A549 (cell line): ENCODE measurements around the gene ALDH3A2. TPM values are rescaled to one million over a fixed set of nuclear protein-coding genes. Genes with fewer than 3 reads are reported as not detected.

Experiments used
- ATAC-seq, 2 experiments: fragments of 200-7000 bp in 1 of 2; fragments of >200 bp in 1 of 2; cut with Nextera tagmentation in 1 of 2; cut with Tn5 transposase in 1 of 2; 3 replicates each; pipeline versions ENCODE4 v1.8.0 to v1.9.1; 2018 to 2020; ENCODE audit warnings: mild to moderate bottlenecking in 1 of 2, moderate library complexity in 1 of 2
- CTCF ChIA-PET: fragments of 300-600 bp; sonication (Branson Sonifier 250); formaldehyde crosslinking; extraction: SDS; loops from one replicate; lab custom pipeline; 2021; ENCODE audit warnings: antibody characterized with exemption, inconsistent platforms; lab: Yijun Ruan, JAX
- POLR2A ChIA-PET: fragments of 350-600 bp; formaldehyde crosslinking; extraction: SDS; loops from one replicate; lab custom pipeline; 2021; ENCODE audit warnings: antibody characterized with exemption, inconsistent platforms; lab: Yijun Ruan, JAX
- DNase-seq, 2 experiments: peaks; one replicate each; pipeline versions ENCODE4 v3.0.0 to v3.0.0-alpha.2; 2011 to 2016; ENCODE audit warnings: low read depth in 1 of 2, low spot score in 1 of 2
- FAIRE-seq: peaks from 2 replicates; lab custom pipeline; 2011; peaks lifted over from hg19 to GRCh38; lab: Jason Lieb, UNC
- H3K27ac ChIP-seq, 2 experiments: fragments of >200 bp; sonication (Bioruptor Twin); formaldehyde crosslinking; 3 replicates each; pipeline ENCODE4 v1.5.1; 2016 to 2017
- H3K4me1 ChIP-seq: fragments of >200 bp; sonication (Bioruptor Twin); formaldehyde crosslinking; 3 replicates; pipeline ENCODE4 v1.6.1; 2016
- H3K4me2 ChIP-seq: fragments of >200 bp; sonication (Bioruptor Twin); formaldehyde crosslinking; 3 replicates; pipeline ENCODE4 v1.6.1; 2016
- H3K4me3 ChIP-seq: fragments of >200 bp; sonication (Bioruptor Twin); formaldehyde crosslinking; 3 replicates; pipeline ENCODE4 v1.5.1; 2016
- H3K9me3 ChIP-seq: fragments of >200 bp; sonication (Bioruptor Twin); formaldehyde crosslinking; 3 replicates; pipeline ENCODE4 v1.6.1; 2016
- ATOH8 ChIP-seq: fragments of 250-450 bp; sonication (Bioruptor Pico); IDR thresholded peaks from 2 replicates; pipeline ENCODE4 v1.5.0; 2020; ENCODE audit warnings: low read depth, mild to moderate bottlenecking, moderate library complexity
- CBX8 ChIP-seq: fragments of 200-600 bp; sonication (generic); IDR thresholded peaks from 2 replicates; pipeline ENCODE4 v1.6.1; 2016
- CEBPB ChIP-seq, 2 experiments: fragments of >200 bp in 1 of 2; sonication (Bioruptor Twin) in 1 of 2; formaldehyde crosslinking in 1 of 2; IDR thresholded peaks; 2 replicates each; pipeline ENCODE4 v1.6.1; 2012 to 2016
- CHD4 ChIP-seq: fragments of 200-600 bp; sonication (generic); IDR thresholded peaks from 2 replicates; pipeline ENCODE4 v1.6.1; 2016; ENCODE audit warnings: antibody characterized with exemption, mild to moderate bottlenecking, borderline replicate concordance
- ESRRA ChIP-seq: fragments of 150-350 bp; IDR thresholded peaks from 2 replicates; pipeline ENCODE4 v1.6.1; 2014; ENCODE audit warnings: mild to moderate bottlenecking, low read length, borderline replicate concordance
- FOSL2 ChIP-seq, 2 experiments: fragments of 450-650 bp in 1 of 2; fragments of >200 bp in 1 of 2; sonication (Bioruptor Twin) in 1 of 2; formaldehyde crosslinking; IDR thresholded peaks; 2 replicates each; pipeline versions ENCODE4 v1.5.0 to v1.6.1; 2016 to 2020; ENCODE audit warnings: mild to moderate bottlenecking in 1 of 2, moderate library complexity in 1 of 2
- HDAC2 ChIP-seq: fragments of 200-600 bp; sonication (generic); IDR thresholded peaks from 2 replicates; pipeline ENCODE4 v1.6.1; 2016
- HES2 ChIP-seq: fragments of >200 bp; sonication (Bioruptor Twin); formaldehyde crosslinking; IDR thresholded peaks from 2 replicates; pipeline ENCODE4 v1.6.1; 2016
- HEYL ChIP-seq: fragments of 250-450 bp; sonication (Bioruptor Pico); IDR thresholded peaks from 2 replicates; pipeline ENCODE4 v1.8.0; 2021; ENCODE audit warnings: mild to moderate bottlenecking, moderate library complexity
- HOXB13 ChIP-seq: fragments of 250-450 bp; sonication (Bioruptor Pico); IDR thresholded peaks from 2 replicates; pipeline ENCODE4 v1.5.0; 2020; ENCODE audit warnings: low read depth, mild to moderate bottlenecking, moderate library complexity
- JUN ChIP-seq, 2 experiments: fragments of >200 bp; sonication (Bioruptor Twin); formaldehyde crosslinking; IDR thresholded peaks; 2 replicates in 1 of 2; 3 replicates in 1 of 2; pipeline ENCODE4 v1.6.1; 2016 to 2017
- KDM5A ChIP-seq: fragments of 200-600 bp; sonication (generic); IDR thresholded peaks from 2 replicates; pipeline ENCODE4 v1.6.1; 2016; ENCODE audit warnings: antibody characterized with exemption, mild to moderate bottlenecking
- MAFK ChIP-seq: fragments of 450-650 bp; IDR thresholded peaks from 2 replicates; pipeline ENCODE4 v1.6.1; 2014; ENCODE audit not compliant: partially characterized antibody
- MYC ChIP-seq: IDR thresholded peaks from 2 replicates; pipeline ENCODE4 v1.6.1; 2012; ENCODE audit warnings: mild to moderate bottlenecking, inconsistent platforms, low read length, improper control_type of control experiment, borderline replicate concordance
- NFE2L2 ChIP-seq: fragments of 150-350 bp; conservative IDR thresholded peaks from 2 replicates; pipeline ENCODE4 v1.6.1; 2014; ENCODE audit warnings: low read length
- NR3C1 ChIP-seq: fragments of >200 bp; sonication (Bioruptor Twin); formaldehyde crosslinking; IDR thresholded peaks from 3 replicates; pipeline ENCODE4 v1.6.1; 2017
- PHF8 ChIP-seq: fragments of 200-600 bp; sonication (generic); IDR thresholded peaks from 2 replicates; pipeline ENCODE4 v1.6.1; 2016; ENCODE audit warnings: low read depth, mild to moderate bottlenecking, antibody characterized with exemption, moderate library complexity, borderline replicate concordance
- POLR2A ChIP-seq: IDR thresholded peaks from 2 replicates; pipeline ENCODE4 v1.6.1; 2012; ENCODE audit warnings: mild to moderate bottlenecking, low read length
- RCOR1 ChIP-seq: fragments of 150-350 bp; IDR thresholded peaks from 2 replicates; pipeline ENCODE4 v1.6.1; 2014; ENCODE audit warnings: antibody characterized with exemption, low read length, low read depth
- RNF2 ChIP-seq: fragments of 200-600 bp; sonication (generic); IDR thresholded peaks from 2 replicates; pipeline ENCODE4 v1.6.1; 2016; ENCODE audit warnings: low read depth, mild to moderate bottlenecking, antibody characterized with exemption, moderate library complexity, borderline replicate concordance
- SMC3 ChIP-seq: fragments of >200 bp; sonication (Bioruptor Twin); formaldehyde crosslinking; IDR thresholded peaks from 3 replicates; pipeline ENCODE4 v1.6.1; 2018; ENCODE audit warnings: inconsistent platforms
- SREBF2 ChIP-seq: fragments of 450-650 bp; IDR thresholded peaks from 2 replicates; pipeline ENCODE4 v1.6.1; 2014; ENCODE audit warnings: mild to moderate bottlenecking, moderate library complexity
- TFCP2L1 ChIP-seq: fragments of 250-450 bp; sonication (Bioruptor Pico); IDR thresholded peaks from 2 replicates; pipeline ENCODE4 v1.5.0; 2021; ENCODE audit warnings: mild to moderate bottlenecking
- TP53 ChIP-seq: fragments of 250-450 bp; sonication (Bioruptor Pico); IDR thresholded peaks from 2 replicates; pipeline ENCODE4 v1.5.0; 2021; ENCODE audit warnings: mild to moderate bottlenecking, moderate library complexity
- ZC3H11A ChIP-seq: fragments of 450-650 bp; IDR thresholded peaks from 2 replicates; pipeline ENCODE4 v1.6.1; 2014; ENCODE audit warnings: antibody characterized with exemption, mild to moderate bottlenecking
- WGBS: methylation state at CpG from one replicate; pipeline ENCODE4 v1.1.6; 2017; ENCODE audit errors: missing lambda C conversion rate; 5-methylcytosine and 5-hydroxymethylcytosine counted together
- polyA plus RNA-seq, 4 experiments: library from polyadenylated mRNA; depleted of rRNA in 3 of 4; stranded (reverse); fragments of >200 nt; fragmentation: RNase III in 1 of 4; extraction: RNeasy Plus Mini Kit Qiagen cat#74134 plus additional on column Dnase treatment in 1 of 4; gene quantifications; 2 replicates in 3 of 4; 3 replicates in 1 of 4; pipeline ENCODE4 v1.2.3, GENCODE V29; 2011 to 2017
- TF ChIP-seq, protein P1 (sequence below): fragments of 250-450 bp; sonication (Bioruptor Pico); IDR thresholded peaks from 2 replicates; pipeline ENCODE4 v1.5.0; 2021; ENCODE audit warnings: mild to moderate bottlenecking, moderate library complexity, borderline replicate concordance

The ALDH3A2 gene
- polyA plus RNA-seq, 2 of the 4 experiments (the other 2 are of a cell fraction), result 140 to 195 TPM

DNA sequence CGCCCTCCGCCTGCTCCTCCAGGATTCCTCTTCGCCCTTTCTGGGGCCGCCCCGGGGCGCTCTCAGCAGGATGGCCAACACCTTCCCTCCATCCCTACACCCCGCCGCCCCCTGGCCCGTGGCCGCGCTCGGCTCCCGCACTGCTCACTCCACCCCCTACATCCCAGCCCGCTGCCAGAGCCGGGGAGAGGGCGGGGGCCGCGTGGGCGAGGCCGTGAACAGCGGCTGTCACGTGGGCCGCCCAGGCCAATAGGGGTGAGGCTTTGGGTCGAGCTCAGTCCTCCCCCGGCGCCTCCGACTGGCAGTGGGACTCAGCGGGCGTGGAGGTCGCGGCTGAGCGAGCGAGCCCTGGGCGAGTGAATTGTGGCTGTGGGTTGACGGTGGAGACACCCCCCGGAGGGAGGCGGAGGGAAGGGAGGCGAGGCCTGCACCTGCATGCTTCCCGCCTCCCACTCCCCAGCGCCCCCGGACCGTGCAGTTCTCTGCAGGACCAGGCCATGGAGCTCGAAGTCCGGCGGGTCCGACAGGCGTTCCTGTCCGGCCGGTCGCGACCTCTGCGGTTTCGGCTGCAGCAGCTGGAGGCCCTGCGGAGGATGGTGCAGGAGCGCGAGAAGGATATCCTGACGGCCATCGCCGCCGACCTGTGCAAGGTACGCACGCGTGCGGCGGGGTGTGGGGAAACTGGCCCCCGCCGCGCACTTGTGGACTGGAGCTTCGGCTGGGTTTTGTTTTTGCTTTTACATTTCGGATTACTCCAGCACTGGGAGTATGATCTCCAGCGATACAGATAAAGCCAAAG is at the start of gene ALDH3A2 (continued):
- TF ChIP-seq KDM5A (peak; percentile 50), HOXB13 (CRISPR knock-in tag) (no peak), PHF8 (peak; percentile 75), HEYL (CRISPR knock-in tag) (no peak), CBX8 (no peak), NFE2L2 (no peak), HES2 (no peak), ESRRA (no peak; the same call in 1 of the 2 replicates), JUN (IDR thresholded peaks at IDR 0.05) (peak; percentile 92 to 97)

GRCh38 chr17:19610311-19610710 is 38.2 kb upstream of the ALDH3A2 start:
- Histone ChIP-seq H3K4me1 (0 out of 3 replicates have a peak, but pooled peaks cover 8% of the 10 kb centered on the region), H3K27ac (no peak overlapping the region), H3K4me3 (no peak overlapping the region), H3K4me2 (no peak overlapping the region), H3K9me3 (no peaks in the 10 kb centered on the region)
- ChIA-PET POLR2A (interaction anchor here (0.6 kb wide), 1 partner anchor 38 kb away, joined by 3 read pairs; the partner anchor contains the start of gene ALDH3A2), CTCF (interaction anchor here (0.6 to 1.9 kb wide), 4 partner anchors 10 to 151 kb away, joined by 4 to 7 read pairs (median 5); no protein-coding TSS in a partner anchor)
- 78% methylated on average over 2 of the region's 2 CpGs for WGBS
- DNase-seq, result no peak
- no peak for TF ChIP-seq TP53 (CRISPR knock-in tag)
- no peak for TF ChIP-seq CEBPB (IDR thresholded peaks at IDR 0.05)
- TF ChIP-seq MYC, result no peak
- no peak for TF ChIP-seq ATOH8 (CRISPR knock-in tag)
- no peak for TF ChIP-seq CBX8
- TF ChIP-seq RCOR1, result no peak
- no peak for TF ChIP-seq TFCP2L1
- no peak for TF ChIP-seq SMC3
- TF ChIP-seq KDM5A, result no peak
- TF ChIP-seq HDAC2, result no peak
- ATAC-seq, result no peak
- FAIRE-seq, result peak; percentile 95

- 86% methylated on average over 5 of the region's 5 CpGs for WGBS
- H3K27ac ChIP-seq, result no peak overlapping the region
- no peak for DNase-seq
- H3K4me3 ChIP-seq, result no peak overlapping the region
- 0 out of 3 replicates have a peak, but pooled peaks cover 8% of the 10 kb centered on the region for H3K4me1 ChIP-seq
- CTCF ChIA-PET, result interaction anchor here (0.6 to 1.9 kb wide), 4 partner anchors 10 to 151 kb away, joined by 3 to 7 read pairs (median 5); no protein-coding TSS in a partner anchor
- no peak overlapping the region for H3K4me2 ChIP-seq
- TF ChIP-seq ZC3H11A (no peak), CHD4 (no peak), HES2 (no peak), MAFK (no peak), KDM5A (no peak), RNF2 (no peak), SREBF2 (no peak), POLR2A (no peak), HOXB13 (CRISPR knock-in tag) (no peak), MYC (no peak), NR3C1 (no peak), NFE2L2 (no peak), FOSL2 (IDR thresholded peaks at IDR 0.05) (no peak), FOSL2 (CRISPR knock-in tag; IDR thresholded peaks at IDR 0.05) (no peak)
- TF ChIP-seq, protein P1, sequence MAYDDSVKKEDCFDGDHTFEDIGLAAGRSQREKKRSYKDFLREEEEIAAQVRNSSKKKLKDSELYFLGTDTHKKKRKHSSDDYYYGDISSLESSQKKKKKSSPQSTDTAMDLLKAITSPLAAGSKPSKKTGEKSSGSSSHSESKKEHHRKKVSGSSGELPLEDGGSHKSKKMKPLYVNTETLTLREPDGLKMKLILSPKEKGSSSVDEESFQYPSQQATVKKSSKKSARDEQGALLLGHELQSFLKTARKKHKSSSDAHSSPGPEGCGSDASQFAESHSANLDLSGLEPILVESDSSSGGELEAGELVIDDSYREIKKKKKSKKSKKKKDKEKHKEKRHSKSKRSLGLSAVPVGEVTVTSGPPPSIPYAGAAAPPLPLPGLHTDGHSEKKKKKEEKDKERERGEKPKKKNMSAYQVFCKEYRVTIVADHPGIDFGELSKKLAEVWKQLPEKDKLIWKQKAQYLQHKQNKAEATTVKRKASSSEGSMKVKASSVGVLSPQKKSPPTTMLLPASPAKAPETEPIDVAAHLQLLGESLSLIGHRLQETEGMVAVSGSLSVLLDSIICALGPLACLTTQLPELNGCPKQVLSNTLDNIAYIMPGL (CRISPR knock-in tag), result no peak
- TF ChIP-seq, all 56 proteins: peak for 0
- no peak for ATAC-seq
- no peaks in the 10 kb centered on the region for H3K9me3 ChIP-seq
- peak; percentile 49 for FAIRE-seq
- POLR2A ChIA-PET, result no interaction called here
Measured at GRCh38 chr17:19610879-19611278, 37.7 kb upstream of the ALDH3A2 start.
